ENCODE measurements around the gene IFT122.
"Not testable (repeated sequence)": the region's sequence is repeated elsewhere in the genome, so short reads cannot be mapped to it uniquely, and the experiment has no call there.

IFT122 gene

GRCh38 chr3:129540776-129541516, 100.9 kb downstream of the IFT122 start:
- DNase-seq (ENCODE audit: low spot score): no peak

- DNase-seq (ENCODE audit: low spot score): no peak
These were observed 102.7 kb downstream of the IFT122 start for GRCh38 chr3:129542747-129543146.

GRCh38 chr3:129543156-129543790, 103.2 kb downstream of the IFT122 start, which contains the start of gene H1-8:
H1-8 (plus strand) TSS chr3:129543175; CDS start chr3:129543219, 44 bp downstream.
- DNase-seq (ENCODE audit: low spot score): no peak

GRCh38 chr3:129543999-129544398, 104.0 kb downstream of the IFT122 start:
- DNase-seq (ENCODE audit: low spot score): no peak

- DNase-seq (ENCODE audit: low spot score): not testable (repeated sequence)
These were observed 105.9 kb downstream of the IFT122 start for GRCh38 chr3:129545951-129546350.

- no peak for DNase-seq (ENCODE audit: low spot score)
These were observed 107.2 kb downstream of the IFT122 start for GRCh38 chr3:129547241-129547640.

- DNase-seq (ENCODE audit: low spot score): no peak
These were observed 108.3 kb downstream of the IFT122 start for GRCh38 chr3:129548104-129548965.

GRCh38 chr3:129549006-129549800, 109.2 kb downstream of the IFT122 start:
- no peak for DNase-seq (ENCODE audit: low spot score)

- no peak for DNase-seq (ENCODE audit: low spot score)
These were observed 109.8 kb downstream of the IFT122 start for GRCh38 chr3:129549805-129550204.

- DNase-seq (ENCODE audit: low spot score): no peak
These were observed 112.4 kb downstream of the IFT122 start for GRCh38 chr3:129552287-129553050.

- DNase-seq (ENCODE audit: low spot score): no peak
These were observed 113.1 kb downstream of the IFT122 start for GRCh38 chr3:129553171-129553570.

- no peak for DNase-seq (ENCODE audit: low spot score)
These were observed 113.7 kb downstream of the IFT122 start for GRCh38 chr3:129553719-129554118.

GRCh38 chr3:129554356-129555152, 114.5 kb downstream of the IFT122 start:
- DNase-seq (ENCODE audit: low spot score): no peak

GRCh38 chr3:129555153-129555550, 115.1 kb downstream of the IFT122 start:
- DNase-seq (ENCODE audit: low spot score): no peak

- DNase-seq (ENCODE audit: low spot score): no peak
These were observed 115.8 kb downstream of the IFT122 start for GRCh38 chr3:129555616-129556357.

- DNase-seq (ENCODE audit: low spot score): no peak
These were observed 116.3 kb downstream of the IFT122 start for GRCh38 chr3:129556358-129556695.

GRCh38 chr3:129556890-129557547, 117.0 kb downstream of the IFT122 start:
- no peak for DNase-seq (ENCODE audit: low spot score)

GRCh38 chr3:129557548-129557894, 117.5 kb downstream of the IFT122 start:
- no peak for DNase-seq (ENCODE audit: low spot score)

Data from HuH-7.5 (cell line).